Panc1 (cell line): ENCODE results near the gene YWHAG. TPM values are rescaled to one million over a fixed set of nuclear protein-coding genes. Genes with fewer than 3 reads are reported as not detected.
A peak's percentile ranks its signal among the peaks of the same experiment; 100 is the strongest.

Experiments used
- ATAC-seq: fragments of 200-7000 bp; cut with Tn5 transposase; 2 replicates; pipeline ENCODE4 v1.9.1; 2020; ENCODE audit warnings: mild to moderate bottlenecking, moderate library complexity
- BruUV-seq: library from RNA; stranded (reverse); fragments of 400-500 nt; replicated peaks from 2 replicates; lab custom pipeline; 2021; lab: Mats Ljungman, UMichigan
- CTCF ChIA-PET: fragments of 300-600 bp; sonication (Branson Sonifier 250); formaldehyde crosslinking; loops from one replicate; lab custom pipeline; 2022; ENCODE audit warnings: antibody characterized with exemption; lab: Charles Lee
- POLR2A ChIA-PET: fragments of 300-600 bp; sonication (Branson Sonifier 250); formaldehyde crosslinking; loops from one replicate; lab custom pipeline; 2022; ENCODE audit warnings: antibody characterized with exemption; lab: Charles Lee
- DNase-seq: peaks from one replicate; pipeline ENCODE4 v3.0.0-alpha.2; 2010; ENCODE audit warnings: low read depth, low spot score
- H3K27ac ChIP-seq: 2 replicates; pipeline ENCODE4 v1.5.1; 2011; ENCODE audit warnings: mild to moderate bottlenecking, low read length, inconsistent platforms
- H3K27me3 ChIP-seq: fragments of 200-500 bp; sonication (Bioruptor generic); 2 replicates; pipeline ENCODE4 v1.6.0; 2014; ENCODE audit warnings: low read length, inconsistent platforms; ENCODE audit not compliant: control insufficient read depth, insufficient read depth
- H3K36me3 ChIP-seq: fragments of 200-500 bp; sonication (Bioruptor generic); 2 replicates; pipeline ENCODE4 v1.5.1; 2014; ENCODE audit warnings: inconsistent platforms, mild to moderate bottlenecking, low read length, moderate library complexity; ENCODE audit not compliant: control insufficient read depth, insufficient read depth
- H3K4me1 ChIP-seq: 2 replicates; pipeline ENCODE4 v1.5.1; 2011; ENCODE audit warnings: inconsistent platforms, mild to moderate bottlenecking, low read length, moderate library complexity; ENCODE audit not compliant: control insufficient read depth, insufficient read depth
- H3K4me3 ChIP-seq, 2 experiments: 2 replicates each; pipeline ENCODE4 v1.5.1; 2011 to 2012; ENCODE audit warnings: low read depth in 2 of 2, low read length in 2 of 2, mild to moderate bottlenecking in 2 of 2, inconsistent platforms in 1 of 2, moderate library complexity in 1 of 2
- H3K9me3 ChIP-seq: fragments of 200-500 bp; sonication (Bioruptor generic); 2 replicates; pipeline ENCODE4 v1.5.1; 2014; ENCODE audit warnings: low read depth, mild to moderate bottlenecking, inconsistent platforms, low read length, moderate library complexity; ENCODE audit not compliant: control insufficient read depth, insufficient read depth
- POLR2AphosphoS5 ChIP-seq: IDR thresholded peaks from 2 replicates; pipeline ENCODE4 v1.6.1; 2012; ENCODE audit warnings: mild to moderate bottlenecking, low read depth, low read length, moderate library complexity
- SIN3A ChIP-seq: IDR thresholded peaks from 2 replicates; pipeline ENCODE4 v1.6.1; 2012; ENCODE audit warnings: low read depth, mild to moderate bottlenecking, low read length, moderate library complexity, borderline replicate concordance; ENCODE audit not compliant: insufficient read depth
- TCF7L2 ChIP-seq: IDR thresholded peaks from 2 replicates; pipeline ENCODE4 v1.6.1; 2011; ENCODE audit warnings: mild to moderate bottlenecking, low read depth, low read length, inconsistent platforms
- in situ Hi-C: cut with HindIII; loops from 2 replicates; pipeline ENCODE4 v1.10.0; 2016; ENCODE audit warnings: low sequenced_read_pairs, low pct_unique_long_range_greater_than_20kb
- intact Hi-C: fragments of 100-400 bp; cut with micrococcal nuclease; formaldehyde crosslinking; loops from one replicate; pipeline ENCODE4 v1.10.0; 2022; ENCODE audit not compliant: unreplicated experiment
- total RNA-seq: library from RNA; stranded (reverse); gene quantifications from one replicate; pipeline ENCODE4 v1.2.1, GENCODE V29; 2021; ENCODE audit not compliant: unreplicated experiment
- TF ChIP-seq, protein P1 (sequence below): fragments of 450-650 bp; IDR thresholded peaks from 2 replicates; pipeline ENCODE4 v1.5.1; 2017; ENCODE audit warnings: mild to moderate bottlenecking
- TF ChIP-seq, protein P2 (sequence below), 2 experiments: IDR thresholded peaks; 2 replicates each; pipeline ENCODE4 v1.6.1; 2011 to 2012; ENCODE audit warnings: low read depth in 2 of 2, control low read depth in 1 of 2, low read length in 1 of 2, mild to moderate bottlenecking in 1 of 2, moderate library complexity in 1 of 2; ENCODE audit not compliant: insufficient read depth in 1 of 2

Gene YWHAG
- total RNA-seq, 1 experiment from 2014 or later = 210 TPM

DNA sequence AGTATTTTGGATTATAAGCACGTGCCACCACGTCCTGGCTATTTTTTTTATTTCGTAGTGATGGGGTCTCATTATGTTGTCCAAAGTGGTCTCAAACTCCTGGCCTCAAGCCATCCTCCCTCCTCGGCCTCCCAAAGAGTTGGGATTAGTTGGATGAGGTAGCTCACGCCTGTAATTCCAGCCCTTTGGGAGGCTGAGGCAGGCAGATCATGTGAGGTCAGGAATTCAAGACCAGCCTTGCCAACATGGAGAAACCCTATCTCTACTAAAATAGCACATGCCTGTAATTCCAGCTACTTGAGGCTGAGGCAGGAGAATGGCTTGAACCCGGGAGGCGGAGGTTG is 21.8 kb upstream of the YWHAG start:
- in situ Hi-C loops (no loop called here), intact Hi-C loops (no loop called here)
- H3K4me3 ChIP-seq = peak overlapping the region; percentile 48 to 67
- ChIA-PET CTCF (no interaction called here), POLR2A (no interaction called here)
- peaks cover 13% of the 10 kb centered on the region for H3K4me1 ChIP-seq
- TF ChIP-seq POLR2AphosphoS5 (no peak), SIN3A (no peak), TCF7L2 (no peak)
- TF ChIP-seq, protein P1, sequence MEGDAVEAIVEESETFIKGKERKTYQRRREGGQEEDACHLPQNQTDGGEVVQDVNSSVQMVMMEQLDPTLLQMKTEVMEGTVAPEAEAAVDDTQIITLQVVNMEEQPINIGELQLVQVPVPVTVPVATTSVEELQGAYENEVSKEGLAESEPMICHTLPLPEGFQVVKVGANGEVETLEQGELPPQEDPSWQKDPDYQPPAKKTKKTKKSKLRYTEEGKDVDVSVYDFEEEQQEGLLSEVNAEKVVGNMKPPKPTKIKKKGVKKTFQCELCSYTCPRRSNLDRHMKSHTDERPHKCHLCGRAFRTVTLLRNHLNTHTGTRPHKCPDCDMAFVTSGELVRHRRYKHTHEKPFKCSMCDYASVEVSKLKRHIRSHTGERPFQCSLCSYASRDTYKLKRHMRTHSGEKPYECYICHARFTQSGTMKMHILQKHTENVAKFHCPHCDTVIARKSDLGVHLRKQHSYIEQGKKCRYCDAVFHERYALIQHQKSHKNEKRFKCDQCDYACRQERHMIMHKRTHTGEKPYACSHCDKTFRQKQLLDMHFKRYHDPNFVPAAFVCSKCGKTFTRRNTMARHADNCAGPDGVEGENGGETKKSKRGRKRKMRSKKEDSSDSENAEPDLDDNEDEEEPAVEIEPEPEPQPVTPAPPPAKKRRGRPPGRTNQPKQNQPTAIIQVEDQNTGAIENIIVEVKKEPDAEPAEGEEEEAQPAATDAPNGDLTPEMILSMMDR = no peak
- TF ChIP-seq, protein P2, sequence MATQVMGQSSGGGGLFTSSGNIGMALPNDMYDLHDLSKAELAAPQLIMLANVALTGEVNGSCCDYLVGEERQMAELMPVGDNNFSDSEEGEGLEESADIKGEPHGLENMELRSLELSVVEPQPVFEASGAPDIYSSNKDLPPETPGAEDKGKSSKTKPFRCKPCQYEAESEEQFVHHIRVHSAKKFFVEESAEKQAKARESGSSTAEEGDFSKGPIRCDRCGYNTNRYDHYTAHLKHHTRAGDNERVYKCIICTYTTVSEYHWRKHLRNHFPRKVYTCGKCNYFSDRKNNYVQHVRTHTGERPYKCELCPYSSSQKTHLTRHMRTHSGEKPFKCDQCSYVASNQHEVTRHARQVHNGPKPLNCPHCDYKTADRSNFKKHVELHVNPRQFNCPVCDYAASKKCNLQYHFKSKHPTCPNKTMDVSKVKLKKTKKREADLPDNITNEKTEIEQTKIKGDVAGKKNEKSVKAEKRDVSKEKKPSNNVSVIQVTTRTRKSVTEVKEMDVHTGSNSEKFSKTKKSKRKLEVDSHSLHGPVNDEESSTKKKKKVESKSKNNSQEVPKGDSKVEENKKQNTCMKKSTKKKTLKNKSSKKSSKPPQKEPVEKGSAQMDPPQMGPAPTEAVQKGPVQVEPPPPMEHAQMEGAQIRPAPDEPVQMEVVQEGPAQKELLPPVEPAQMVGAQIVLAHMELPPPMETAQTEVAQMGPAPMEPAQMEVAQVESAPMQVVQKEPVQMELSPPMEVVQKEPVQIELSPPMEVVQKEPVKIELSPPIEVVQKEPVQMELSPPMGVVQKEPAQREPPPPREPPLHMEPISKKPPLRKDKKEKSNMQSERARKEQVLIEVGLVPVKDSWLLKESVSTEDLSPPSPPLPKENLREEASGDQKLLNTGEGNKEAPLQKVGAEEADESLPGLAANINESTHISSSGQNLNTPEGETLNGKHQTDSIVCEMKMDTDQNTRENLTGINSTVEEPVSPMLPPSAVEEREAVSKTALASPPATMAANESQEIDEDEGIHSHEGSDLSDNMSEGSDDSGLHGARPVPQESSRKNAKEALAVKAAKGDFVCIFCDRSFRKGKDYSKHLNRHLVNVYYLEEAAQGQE (IDR thresholded peaks at IDR 0.05; ENCODE audit: insufficient read depth in 1 of 2, low read depth in 2 of 2, low read length in 1 of 2) = no peak
- no peaks in the 10 kb centered on the region for H3K9me3 ChIP-seq
- no peak for ATAC-seq
- no TSS peak for BruUV-seq
- H3K36me3 ChIP-seq = no peaks in the 10 kb centered on the region
- peak overlapping the region; percentile 93 for H3K27ac ChIP-seq
- no peaks in the 10 kb centered on the region for H3K27me3 ChIP-seq
- DNase-seq = no peak

DNA sequence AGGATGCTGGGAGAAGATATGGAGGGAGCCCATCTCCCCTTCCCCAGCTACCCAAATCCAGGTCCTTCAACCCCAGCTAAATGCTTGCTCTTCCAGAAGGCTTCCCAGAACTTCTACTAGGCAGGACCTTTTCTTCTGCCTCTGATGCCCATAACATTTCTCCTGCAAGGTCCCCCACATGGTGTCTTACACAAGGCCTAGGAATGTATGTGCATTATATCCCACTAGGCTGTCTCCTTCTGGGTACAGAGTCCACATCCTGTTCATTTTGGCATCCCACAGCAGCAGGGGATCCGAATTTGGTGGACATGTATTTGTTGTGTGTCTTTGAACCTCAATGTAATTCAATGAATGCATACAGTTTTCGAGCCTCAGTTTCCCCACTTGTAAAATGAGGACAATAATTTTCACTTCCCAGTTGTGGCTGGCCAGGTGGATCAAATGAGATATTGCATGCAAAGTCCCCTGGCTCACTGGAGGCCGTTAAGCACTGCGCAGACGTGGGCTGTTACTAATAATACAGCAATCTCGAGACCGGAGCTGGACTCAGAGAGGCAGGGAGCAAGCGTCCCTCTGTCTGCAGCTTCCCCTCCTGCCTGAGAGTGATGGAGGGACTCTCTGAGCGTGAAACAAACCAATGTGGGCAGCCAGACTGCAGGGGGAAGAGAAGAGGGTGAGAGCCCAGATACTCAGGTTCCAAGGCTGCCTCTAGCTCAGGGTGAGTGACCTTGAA is 18.6 kb upstream of the YWHAG start:
- Histone ChIP-seq H3K9me3 (no peaks in the 10 kb centered on the region), H3K4me3 (no peak overlapping the region), H3K27me3 (no peaks in the 10 kb centered on the region), H3K27ac (no peak overlapping the region), H3K36me3 (no peaks in the 10 kb centered on the region), H3K4me1 (peaks cover 13% of the 10 kb centered on the region)
- CTCF ChIA-PET = interaction anchor here (0.5 kb wide), 1 partner anchor 51 kb away, joined by 5 read pairs; no protein-coding TSS in a partner anchor
- ATAC-seq = no peak
- POLR2A ChIA-PET = no interaction called here
- DNase-seq = no peak
- TF ChIP-seq SIN3A (no peak), TCF7L2 (no peak), POLR2AphosphoS5 (no peak)
- TF ChIP-seq, protein P2 (IDR thresholded peaks at IDR 0.05; ENCODE audit: insufficient read depth in 1 of 2, low read depth in 2 of 2, low read length in 1 of 2) = no peak
- TF ChIP-seq, protein P1 = no peak
- no TSS peak for BruUV-seq
- in situ Hi-C loops = no loop called here
- intact Hi-C loops = no loop called here
